ENCODE data around the gene CEP104.

- TF ChIP-seq, protein P1, sequence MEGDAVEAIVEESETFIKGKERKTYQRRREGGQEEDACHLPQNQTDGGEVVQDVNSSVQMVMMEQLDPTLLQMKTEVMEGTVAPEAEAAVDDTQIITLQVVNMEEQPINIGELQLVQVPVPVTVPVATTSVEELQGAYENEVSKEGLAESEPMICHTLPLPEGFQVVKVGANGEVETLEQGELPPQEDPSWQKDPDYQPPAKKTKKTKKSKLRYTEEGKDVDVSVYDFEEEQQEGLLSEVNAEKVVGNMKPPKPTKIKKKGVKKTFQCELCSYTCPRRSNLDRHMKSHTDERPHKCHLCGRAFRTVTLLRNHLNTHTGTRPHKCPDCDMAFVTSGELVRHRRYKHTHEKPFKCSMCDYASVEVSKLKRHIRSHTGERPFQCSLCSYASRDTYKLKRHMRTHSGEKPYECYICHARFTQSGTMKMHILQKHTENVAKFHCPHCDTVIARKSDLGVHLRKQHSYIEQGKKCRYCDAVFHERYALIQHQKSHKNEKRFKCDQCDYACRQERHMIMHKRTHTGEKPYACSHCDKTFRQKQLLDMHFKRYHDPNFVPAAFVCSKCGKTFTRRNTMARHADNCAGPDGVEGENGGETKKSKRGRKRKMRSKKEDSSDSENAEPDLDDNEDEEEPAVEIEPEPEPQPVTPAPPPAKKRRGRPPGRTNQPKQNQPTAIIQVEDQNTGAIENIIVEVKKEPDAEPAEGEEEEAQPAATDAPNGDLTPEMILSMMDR (IDR thresholded peaks at IDR 0.05; ENCODE audit: poor library complexity), result no peak
- no peak for TF ChIP-seq EZH2 (IDR thresholded peaks at IDR 0.05; ENCODE audit: borderline replicate concordance)
- no peak for TF ChIP-seq EZH2phosphoT487 (IDR thresholded peaks at IDR 0.05; ENCODE audit: low read depth, severe bottlenecking, unreplicated experiment)
These were observed 35.6 kb downstream of the CEP104 start for GRCh38 chr1:3821447-3821846.
